Activated CD8-positive, alpha-beta memory T cell treated with anti-CD3 and anti-CD28 coated beads for 1 hour (primary cell): ENCODE measurements around the gene SND1.

Source experiments
- DNase-seq, 2 donors: peaks; one replicate each; pipeline ENCODE4 v3.0.0-alpha.2; 2020; ENCODE audit warnings: low read depth in 1 of 2; ENCODE audit errors: extremely low read depth in 1 of 2

The SND1 gene

GRCh38 chr7:127884066-127884559 is 232.1 kb downstream of the SND1 start:
- DNase-seq = no peak

- no peak for DNase-seq
Measured at GRCh38 chr7:127885222-127885772, 233.3 kb downstream of the SND1 start.

GRCh38 chr7:127885843-127886242 is 233.8 kb downstream of the SND1 start:
- DNase-seq = no peak

GRCh38 chr7:127886248-127886647 is 234.3 kb downstream of the SND1 start:
- no peak for DNase-seq

GRCh38 chr7:127887096-127887495 is 235.1 kb downstream of the SND1 start:
- DNase-seq = no peak

- no peak for DNase-seq
Measured at GRCh38 chr7:127887631-127888030, 235.6 kb downstream of the SND1 start.

- DNase-seq = no peak
Measured at GRCh38 chr7:127888411-127888810, 236.4 kb downstream of the SND1 start.

- no peak for DNase-seq
Measured at GRCh38 chr7:127888825-127889224, 236.8 kb downstream of the SND1 start.

GRCh38 chr7:127889677-127890076 is 237.7 kb downstream of the SND1 start:
- no peak for DNase-seq

GRCh38 chr7:127890726-127891125 is 238.7 kb downstream of the SND1 start:
- DNase-seq = no peak

- DNase-seq = no peak
Measured at GRCh38 chr7:127891144-127891543, 239.2 kb downstream of the SND1 start.

GRCh38 chr7:127891854-127892438 is 240.0 kb downstream of the SND1 start:
- DNase-seq = no peak

- DNase-seq = no peak
Measured at GRCh38 chr7:127892488-127893314, 240.7 kb downstream of the SND1 start.

- no peak for DNase-seq
Measured at GRCh38 chr7:127893547-127893946, 241.6 kb downstream of the SND1 start.

- no peak for DNase-seq
Measured at GRCh38 chr7:127894588-127894987, 242.6 kb downstream of the SND1 start.

- DNase-seq = no peak
Measured at GRCh38 chr7:127895360-127895759, 243.4 kb downstream of the SND1 start.

- DNase-seq = no peak
Measured at GRCh38 chr7:127895814-127896280, 243.9 kb downstream of the SND1 start.

- no peak for DNase-seq
Measured at GRCh38 chr7:127896659-127897058, 244.7 kb downstream of the SND1 start.

- no peak for DNase-seq
Measured at GRCh38 chr7:127897704-127898454, 245.9 kb downstream of the SND1 start.

- DNase-seq = no peak
Measured at GRCh38 chr7:127899411-127899810, 247.4 kb downstream of the SND1 start.

- DNase-seq = no peak
Measured at GRCh38 chr7:127900141-127900540, 248.1 kb downstream of the SND1 start.
